ENCODE measurements around the gene MVP. TPM values are rescaled to one million over a fixed set of nuclear protein-coding genes. Genes with fewer than 3 reads are reported as not detected.

MVP gene
- total and polyA plus RNA-seq, 2 donors = 49.0 to 165 TPM

DNA sequence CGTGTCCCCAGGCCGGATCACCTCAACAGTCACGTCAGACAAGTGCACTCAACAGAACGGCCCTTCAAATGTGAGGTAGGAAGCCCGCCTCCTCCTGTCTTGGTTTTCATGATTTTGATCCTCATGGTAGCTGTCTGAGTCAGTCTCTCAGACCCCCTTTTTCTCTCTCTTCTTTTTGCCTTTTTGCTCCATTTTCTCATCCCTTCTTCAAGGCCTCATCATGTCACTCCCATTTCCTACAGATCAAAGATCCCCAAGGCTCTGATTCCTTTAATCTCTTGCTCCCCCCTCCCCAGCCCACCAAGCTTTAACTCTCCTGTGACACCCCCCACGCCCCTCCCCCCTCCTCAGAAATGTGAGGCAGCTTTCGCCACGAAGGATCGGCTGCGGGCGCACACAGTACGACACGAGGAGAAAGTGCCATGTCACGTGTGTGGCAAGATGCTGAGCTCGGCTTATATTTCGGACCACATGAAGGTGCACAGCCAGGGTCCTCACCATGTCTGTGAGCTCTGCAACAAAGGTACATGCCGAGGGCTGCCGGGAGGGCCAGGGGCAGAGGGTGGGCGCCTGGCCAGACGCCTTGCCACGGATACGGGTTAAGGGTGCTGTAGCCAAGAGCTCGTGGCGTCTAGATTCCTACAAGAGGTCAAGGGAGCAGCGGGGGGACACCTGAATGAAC is 11.9 kb upstream of the MVP start:
- Histone ChIP-seq H3K4me3 (ENCODE audit: low read length in 2 of 2) (peak overlapping the region; percentile 70 to 86), H3K27me3 (ENCODE audit: control insufficient read depth in 2 of 2, insufficient read depth in 1 of 2, low read length in 1 of 2) (peaks cover 8 to 33% of the 10 kb centered on the region in 2 donors), H3K36me3 (ENCODE audit: control insufficient read depth in 2 of 2, insufficient read depth in 2 of 2, low read length in 1 of 2) (peaks cover 25 to 53% of the 10 kb centered on the region in 2 donors), H3K9me3 (ENCODE audit: control insufficient read depth in 2 of 2, insufficient read depth in 1 of 2, low read length in 1 of 2) (peaks cover 0 to 5% of the 10 kb centered on the region in 2 donors), H3K4me1 (ENCODE audit: control insufficient read depth in 2 of 2, insufficient read depth in 2 of 2, low read length in 2 of 2) (peaks cover 43 to 74% of the 10 kb centered on the region in 2 donors), H3K27ac (ENCODE audit: low read depth in 1 of 2, low read length in 1 of 2) (peak overlapping the region; percentile 97 to 98)
- no peak for DNase-seq (ENCODE audit: low read depth in 6 of 9, low spot score in 9 of 9)
- 70% methylated on average over 25 of the region's 25 CpGs for WGBS

DNA sequence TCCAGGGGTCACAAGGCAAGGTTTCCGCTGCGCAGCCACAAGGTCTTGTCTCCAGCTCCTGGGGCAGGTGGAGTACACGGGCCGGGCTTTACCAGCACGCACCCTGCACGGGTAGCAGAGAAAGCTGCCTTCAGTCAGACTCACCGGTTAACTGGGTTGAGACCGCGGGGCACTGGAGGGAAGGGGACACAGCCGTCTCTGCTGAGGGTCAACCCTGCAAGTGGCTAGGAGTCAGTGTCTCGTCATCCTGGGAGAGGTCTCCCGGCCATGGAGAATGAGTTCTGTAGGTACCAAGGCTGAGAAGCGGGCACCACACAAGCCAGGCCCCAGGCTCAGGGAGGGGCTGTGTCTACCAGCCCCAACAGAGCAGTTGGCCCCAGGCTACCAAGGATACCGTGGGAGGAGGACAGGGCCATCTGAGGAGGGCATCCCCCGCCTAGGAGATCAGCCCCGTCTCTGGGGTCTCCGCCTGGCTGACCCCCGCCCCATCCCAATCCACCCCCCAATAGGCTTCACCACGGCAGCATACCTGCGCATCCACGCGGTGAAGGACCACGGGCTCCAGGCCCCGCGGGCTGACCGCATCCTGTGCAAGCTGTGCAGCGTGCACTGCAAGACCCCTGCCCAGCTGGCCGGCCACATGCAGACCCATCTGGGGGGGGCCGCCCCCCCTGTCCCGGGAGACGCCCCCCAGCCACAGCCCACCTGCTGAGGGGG is 11.1 kb upstream of the MVP start:
- DNase-seq (ENCODE audit: low read depth in 6 of 9, low spot score in 9 of 9) = no peak
- peaks cover 35 to 75% of the 10 kb centered on the region in 2 donors for H3K4me1 ChIP-seq (ENCODE audit: control insufficient read depth in 2 of 2, insufficient read depth in 2 of 2, low read length in 2 of 2)
- WGBS = 94% methylated on average over 31 of the region's 31 CpGs
- peak overlapping the region; percentile 70 to 86 for H3K4me3 ChIP-seq (ENCODE audit: low read length in 2 of 2)
- no peak overlapping the region for H3K27ac ChIP-seq (ENCODE audit: low read depth in 1 of 2, low read length in 1 of 2)
- peaks cover 8 to 42% of the 10 kb centered on the region in 2 donors for H3K27me3 ChIP-seq (ENCODE audit: control insufficient read depth in 2 of 2, insufficient read depth in 1 of 2, low read length in 1 of 2)
- peaks cover 25 to 45% of the 10 kb centered on the region in 2 donors for H3K36me3 ChIP-seq (ENCODE audit: control insufficient read depth in 2 of 2, insufficient read depth in 2 of 2, low read length in 1 of 2)
- H3K9me3 ChIP-seq (ENCODE audit: control insufficient read depth in 2 of 2, insufficient read depth in 1 of 2, low read length in 1 of 2) = peaks cover 0 to 5% of the 10 kb centered on the region in 2 donors

DNA sequence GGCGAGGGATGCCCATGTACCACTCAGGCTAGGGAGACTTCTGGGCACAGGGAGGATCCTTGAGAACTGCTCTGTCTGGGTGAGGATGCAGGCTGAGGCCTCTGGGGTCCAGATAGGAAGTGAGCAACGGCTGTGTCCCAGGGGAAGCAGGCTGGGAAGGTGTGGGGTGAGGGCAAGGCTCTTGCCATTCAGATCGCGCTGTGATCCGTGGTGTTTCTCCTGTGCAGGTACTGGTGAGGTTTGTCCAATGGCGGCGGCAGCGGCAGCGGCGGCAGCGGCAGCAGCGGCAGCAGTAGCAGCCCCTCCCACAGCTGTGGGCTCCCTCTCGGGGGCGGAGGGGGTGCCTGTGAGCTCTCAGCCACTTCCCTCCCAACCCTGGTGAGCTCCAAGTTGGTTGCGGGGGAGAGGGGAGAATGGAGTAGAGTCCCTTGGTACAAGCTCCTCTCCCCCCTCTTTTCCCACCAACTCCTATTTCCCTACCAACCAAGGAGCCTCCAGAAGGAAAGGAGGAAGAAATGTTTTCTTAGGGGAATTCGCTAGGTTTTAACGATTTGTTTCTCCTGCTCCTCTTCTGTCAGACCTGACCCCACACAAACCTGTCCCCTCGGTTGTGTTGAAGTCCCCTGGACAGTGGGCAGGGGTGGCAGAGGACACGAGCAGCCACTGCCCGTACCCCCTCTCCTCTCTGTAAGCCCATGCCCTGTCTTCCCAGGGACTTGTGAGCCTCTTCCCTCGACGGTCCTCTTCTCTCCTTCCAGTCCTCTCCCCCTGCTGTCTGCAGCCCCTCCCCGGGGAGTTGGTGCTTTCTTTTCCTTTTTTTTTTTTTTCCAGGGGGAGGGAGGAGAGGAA is 10.2 kb upstream of the MVP start:
- no peak overlapping the region for H3K4me3 ChIP-seq (ENCODE audit: low read length in 2 of 2)
- DNase-seq (ENCODE audit: low read depth in 6 of 9, low spot score in 9 of 9) = no peak
- WGBS = 83% methylated on average over 23 of the region's 23 CpGs

DNA sequence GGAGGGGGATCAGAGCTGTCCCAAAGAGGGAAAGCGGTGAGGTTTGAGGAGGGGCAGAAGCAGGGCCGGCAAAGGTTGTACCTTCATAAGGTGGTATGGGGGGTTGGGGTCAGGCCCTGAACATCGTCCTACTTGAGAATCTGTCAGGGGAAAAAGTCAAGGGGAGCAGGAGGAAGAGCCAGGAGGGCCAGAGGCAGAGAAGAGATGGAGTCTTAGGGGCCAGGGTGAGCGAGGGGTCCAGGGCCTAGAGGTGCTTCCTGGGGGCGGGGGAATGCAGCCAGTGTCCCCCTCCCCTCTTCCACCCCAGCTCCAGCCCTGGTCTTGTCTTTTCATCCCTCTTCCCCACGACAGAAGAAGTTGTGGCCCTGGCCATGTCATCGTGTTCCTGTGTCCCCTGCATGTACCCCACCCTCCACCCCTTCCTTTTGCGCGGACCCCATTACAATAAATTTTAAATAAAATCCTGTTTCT is 9.5 kb upstream of the MVP start:
- Histone ChIP-seq H3K4me1 (ENCODE audit: control insufficient read depth in 2 of 2, insufficient read depth in 2 of 2, low read length in 2 of 2) (peaks cover 37 to 81% of the 10 kb centered on the region in 2 donors), H3K27me3 (ENCODE audit: control insufficient read depth in 2 of 2, insufficient read depth in 1 of 2, low read length in 1 of 2) (peaks cover 8 to 47% of the 10 kb centered on the region in 2 donors), H3K27ac (ENCODE audit: low read depth in 1 of 2, low read length in 1 of 2) (peak overlapping the region; percentile 19 to 30), H3K4me3 (ENCODE audit: low read length in 2 of 2) (peak overlapping the region in 1 of 2 donors; percentile 38), H3K36me3 (ENCODE audit: control insufficient read depth in 2 of 2, insufficient read depth in 2 of 2, low read length in 1 of 2) (peaks cover 25 to 38% of the 10 kb centered on the region in 2 donors), H3K9me3 (ENCODE audit: control insufficient read depth in 2 of 2, insufficient read depth in 1 of 2, low read length in 1 of 2) (peaks cover 0 to 5% of the 10 kb centered on the region in 2 donors)
- no peak for DNase-seq (ENCODE audit: low read depth in 6 of 9, low spot score in 9 of 9)
- WGBS = 70% methylated on average over 9 of the region's 9 CpGs

More for the DNA sequence above, 10.2 kb upstream of the MVP start:
- peak overlapping the region in 1 of 2 donors; percentile 30 for H3K27ac ChIP-seq (ENCODE audit: low read depth in 1 of 2, low read length in 1 of 2)
- peaks cover 33 to 75% of the 10 kb centered on the region in 2 donors for H3K4me1 ChIP-seq (ENCODE audit: control insufficient read depth in 2 of 2, insufficient read depth in 2 of 2, low read length in 2 of 2)
- peaks cover 25 to 38% of the 10 kb centered on the region in 2 donors for H3K36me3 ChIP-seq (ENCODE audit: control insufficient read depth in 2 of 2, insufficient read depth in 2 of 2, low read length in 1 of 2)
- H3K9me3 ChIP-seq (ENCODE audit: control insufficient read depth in 2 of 2, insufficient read depth in 1 of 2, low read length in 1 of 2) = peaks cover 0 to 5% of the 10 kb centered on the region in 2 donors
- H3K27me3 ChIP-seq (ENCODE audit: control insufficient read depth in 2 of 2, insufficient read depth in 1 of 2, low read length in 1 of 2) = peaks cover 8 to 47% of the 10 kb centered on the region in 2 donors

DNA sequence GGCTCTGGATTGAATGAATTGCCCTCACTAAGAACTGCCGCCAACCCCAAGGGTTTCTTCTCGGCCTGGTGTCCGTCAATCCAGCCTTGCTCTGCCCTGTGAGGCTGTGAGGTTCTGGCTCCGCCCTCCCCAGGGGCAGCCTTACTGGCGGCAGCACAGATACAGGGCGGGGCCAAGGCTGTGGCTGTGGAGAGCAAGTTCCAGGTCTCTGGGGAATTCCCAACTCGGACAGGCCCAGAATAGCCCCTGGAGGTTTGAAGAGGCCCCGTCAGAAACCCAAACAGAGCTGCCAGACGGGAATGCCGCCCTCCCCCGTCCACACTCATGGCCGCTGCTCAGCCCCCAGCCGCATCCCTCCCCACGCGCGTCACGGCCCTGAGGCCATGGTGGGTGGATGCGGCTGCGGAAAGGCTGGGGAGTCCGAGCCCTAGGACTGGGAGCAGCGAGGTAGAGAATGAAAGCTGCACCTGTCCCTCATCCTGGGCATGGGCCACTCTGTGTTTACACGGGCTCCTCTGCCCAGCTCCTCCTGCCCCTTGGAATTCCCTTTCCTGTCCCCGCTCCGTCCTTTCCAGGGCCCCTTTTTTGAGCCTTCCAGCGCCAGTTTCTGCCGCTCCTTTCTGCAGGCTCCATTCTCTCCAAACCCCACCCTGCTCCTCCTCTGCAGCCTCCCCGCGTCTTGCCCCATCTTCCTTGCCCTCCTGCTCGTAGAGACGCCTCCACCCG is 8.9 kb upstream of the MVP start:
- Histone ChIP-seq H3K9me3 (ENCODE audit: control insufficient read depth in 2 of 2, insufficient read depth in 1 of 2, low read length in 1 of 2) (peaks cover 0 to 9% of the 10 kb centered on the region in 2 donors), H3K36me3 (ENCODE audit: control insufficient read depth in 2 of 2, insufficient read depth in 2 of 2, low read length in 1 of 2) (peaks cover 25 to 38% of the 10 kb centered on the region in 2 donors), H3K4me3 (ENCODE audit: low read length in 2 of 2) (peak overlapping the region; percentile 37 to 38), H3K27ac (ENCODE audit: low read depth in 1 of 2, low read length in 1 of 2) (peak overlapping the region; percentile 39 to 61), H3K4me1 (ENCODE audit: control insufficient read depth in 2 of 2, insufficient read depth in 2 of 2, low read length in 2 of 2) (peaks cover 37 to 81% of the 10 kb centered on the region in 2 donors), H3K27me3 (ENCODE audit: control insufficient read depth in 2 of 2, insufficient read depth in 1 of 2, low read length in 1 of 2) (peaks cover 8 to 47% of the 10 kb centered on the region in 2 donors)
- DNase-seq (ENCODE audit: low read depth in 6 of 9, low spot score in 9 of 9) = peak in 3 of 9 donors; percentile 57 to 76 (median 60)
- WGBS = 6% methylated on average over 31 of the region's 31 CpGs

DNA sequence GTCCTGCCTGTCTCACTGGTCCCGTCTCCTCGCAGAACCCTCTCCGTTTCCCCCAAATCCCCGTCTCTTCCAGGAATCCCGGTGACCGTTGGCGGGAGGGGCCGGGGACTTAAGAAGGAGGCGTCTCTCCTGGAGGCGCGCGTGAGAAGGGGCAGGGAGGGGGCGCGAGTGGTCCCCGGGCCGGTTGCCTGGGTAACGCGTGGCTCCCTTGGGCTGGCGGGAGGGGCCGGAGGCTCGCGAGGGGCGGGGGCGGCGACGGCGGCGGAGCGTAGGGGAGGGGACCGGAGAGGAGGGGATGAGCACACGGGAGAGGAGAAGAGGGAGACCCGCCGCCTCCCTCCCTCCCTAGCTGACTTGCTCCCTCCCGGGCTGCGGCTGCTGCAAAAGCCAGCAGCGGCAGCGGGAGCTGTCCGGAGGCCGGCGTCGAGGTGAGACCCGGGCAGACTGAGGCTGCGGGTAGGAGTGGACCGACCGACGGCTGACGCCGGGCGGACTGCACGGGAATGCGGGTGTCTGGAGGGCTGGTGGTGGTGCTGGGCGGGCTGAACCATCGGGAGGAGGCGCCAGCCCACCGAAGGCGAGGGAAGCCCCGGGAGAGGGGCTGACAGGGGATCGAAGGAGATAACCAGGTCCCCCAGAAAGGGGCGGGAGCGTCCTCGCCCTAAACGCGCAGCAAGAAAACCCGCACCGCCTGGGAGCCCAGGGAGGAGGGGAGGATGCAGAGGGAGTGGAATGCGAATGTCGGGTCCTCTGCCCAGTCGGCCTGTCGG is 8.2 kb upstream of the MVP start, which contains the start of gene PRRT2:
TSS of gene PRRT2 (plus strand) at position 298 of the 770 bp plus-strand sequence. CDS start 862 bp downstream, outside the sequence.
- Histone ChIP-seq H3K36me3 (ENCODE audit: control insufficient read depth in 2 of 2, insufficient read depth in 2 of 2, low read length in 1 of 2) (peaks cover 25 to 38% of the 10 kb centered on the region in 2 donors), H3K27ac (ENCODE audit: low read depth in 1 of 2, low read length in 1 of 2) (peak within 1 kb of the TSS; percentile 39 to 61), H3K27me3 (ENCODE audit: control insufficient read depth in 2 of 2, insufficient read depth in 1 of 2, low read length in 1 of 2) (peaks cover 8 to 47% of the 10 kb centered on the region in 2 donors), H3K9me3 (ENCODE audit: control insufficient read depth in 2 of 2, insufficient read depth in 1 of 2, low read length in 1 of 2) (peaks cover 0 to 11% of the 10 kb centered on the region in 2 donors), H3K4me1 (ENCODE audit: control insufficient read depth in 2 of 2, insufficient read depth in 2 of 2, low read length in 2 of 2) (peaks cover 38 to 83% of the 10 kb centered on the region in 2 donors), H3K4me3 (ENCODE audit: low read length in 2 of 2) (peak within 1 kb of the TSS; percentile 37 to 40)
- DNase-seq (ENCODE audit: low read depth in 6 of 9, low spot score in 9 of 9) = peak in 3 of 9 donors; percentile 33 to 61 (median 51)
- WGBS = 7% methylated on average over 69 of the region's 69 CpGs

DNA sequence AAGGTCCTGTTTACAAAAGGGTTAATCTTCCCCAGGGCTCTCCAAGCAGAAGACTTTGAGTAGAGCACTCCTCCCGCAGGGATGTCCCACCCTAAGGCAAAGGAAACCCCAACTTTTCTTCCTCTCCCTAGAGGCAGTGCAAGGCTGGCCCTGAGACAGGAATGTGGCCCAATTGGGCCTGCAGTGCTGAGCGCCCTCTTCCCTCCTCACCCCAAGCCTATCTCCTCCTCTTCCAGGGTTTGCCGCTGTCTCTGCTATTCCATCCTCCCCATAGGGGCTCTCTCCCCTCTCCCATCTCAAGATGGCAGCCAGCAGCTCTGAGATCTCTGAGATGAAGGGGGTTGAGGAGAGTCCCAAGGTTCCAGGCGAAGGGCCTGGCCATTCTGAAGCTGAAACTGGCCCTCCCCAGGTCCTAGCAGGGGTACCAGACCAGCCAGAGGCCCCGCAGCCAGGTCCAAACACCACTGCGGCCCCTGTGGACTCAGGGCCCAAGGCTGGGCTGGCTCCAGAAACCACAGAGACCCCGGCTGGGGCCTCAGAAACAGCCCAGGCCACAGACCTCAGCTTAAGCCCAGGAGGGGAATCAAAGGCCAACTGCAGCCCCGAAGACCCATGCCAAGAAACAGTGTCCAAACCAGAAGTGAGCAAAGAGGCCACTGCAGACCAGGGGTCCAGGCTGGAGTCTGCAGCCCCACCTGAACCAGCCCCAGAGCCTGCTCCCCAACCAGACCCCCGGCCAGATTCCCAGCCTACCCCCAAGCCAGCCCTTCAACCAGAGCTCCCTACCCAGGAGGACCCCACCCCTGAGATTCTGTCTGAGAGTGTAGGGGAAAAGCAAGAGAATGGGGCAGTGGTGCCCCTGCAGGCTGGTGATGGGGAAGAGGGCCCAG is 7.3 kb upstream of the MVP start:
- no peak for DNase-seq (ENCODE audit: low read depth in 6 of 9, low spot score in 9 of 9)
- no peak overlapping the region for H3K27ac ChIP-seq (ENCODE audit: low read depth in 1 of 2, low read length in 1 of 2)
- H3K9me3 ChIP-seq (ENCODE audit: control insufficient read depth in 2 of 2, insufficient read depth in 1 of 2, low read length in 1 of 2) = peaks cover 0 to 11% of the 10 kb centered on the region in 2 donors
- H3K27me3 ChIP-seq (ENCODE audit: control insufficient read depth in 2 of 2, insufficient read depth in 1 of 2, low read length in 1 of 2) = peaks cover 8 to 47% of the 10 kb centered on the region in 2 donors
- H3K4me3 ChIP-seq (ENCODE audit: low read length in 2 of 2) = peak overlapping the region in 1 of 2 donors; percentile 40
- peaks cover 25 to 34% of the 10 kb centered on the region in 2 donors for H3K36me3 ChIP-seq (ENCODE audit: control insufficient read depth in 2 of 2, insufficient read depth in 2 of 2, low read length in 1 of 2)
- peaks cover 47 to 88% of the 10 kb centered on the region in 2 donors for H3K4me1 ChIP-seq (ENCODE audit: control insufficient read depth in 2 of 2, insufficient read depth in 2 of 2, low read length in 2 of 2)
- 91% methylated on average over 9 of the region's 9 CpGs for WGBS
